SK-N-SH treated with all-trans-retinoic acid at 6 μM for 48 hours (cell line): ENCODE data around the gene PLSCR4.

Source experiments
- ATAC-seq: fragments of 200-7000 bp; cut with Tn5 transposase; 3 replicates; pipeline ENCODE4 v1.9.1; 2020; ENCODE audit warnings: mild to moderate bottlenecking, moderate library complexity
- ARNTL ChIP-seq: fragments of 450-650 bp; formaldehyde crosslinking; IDR thresholded peaks from 2 replicates; pipeline ENCODE4 v1.5.0; 2020; ENCODE audit warnings: low read depth, mild to moderate bottlenecking, moderate library complexity, borderline replicate concordance
- BACH2 ChIP-seq: fragments of 250-450 bp; sonication (Bioruptor Pico); IDR thresholded peaks from 2 replicates; pipeline ENCODE4 v1.9.0; 2021; ENCODE audit warnings: mild to moderate bottlenecking, borderline replicate concordance
- CSDC2 ChIP-seq: fragments of 250-450 bp; sonication (Bioruptor Pico); IDR thresholded peaks from 2 replicates; pipeline ENCODE4 v1.5.0; 2020; ENCODE audit warnings: mild to moderate bottlenecking, moderate library complexity
- ESRRG ChIP-seq: fragments of 250-450 bp; sonication (Bioruptor Pico); IDR thresholded peaks from 2 replicates; pipeline ENCODE4 v1.6.1; 2021; ENCODE audit warnings: mild to moderate bottlenecking
- GLIS3 ChIP-seq: fragments of 250-450 bp; sonication (Bioruptor Pico); IDR thresholded peaks from 2 replicates; pipeline ENCODE4 v1.5.0; 2020; ENCODE audit warnings: mild to moderate bottlenecking, moderate library complexity
- ISL1 ChIP-seq: fragments of 250-450 bp; sonication (Bioruptor Pico); IDR thresholded peaks from 2 replicates; pipeline ENCODE4 v2.1.2; 2022; ENCODE audit warnings: mild to moderate bottlenecking, moderate library complexity
- OSR1 ChIP-seq: fragments of 250-450 bp; sonication (Bioruptor Pico); IDR thresholded peaks from 2 replicates; pipeline ENCODE4 v1.8.0; 2022; ENCODE audit warnings: moderate library complexity, mild to moderate bottlenecking, inconsistent platforms
- PPARA ChIP-seq: fragments of 250-450 bp; sonication (Bioruptor Pico); IDR thresholded peaks from 2 replicates; pipeline ENCODE4 v1.5.0; 2020; ENCODE audit warnings: mild to moderate bottlenecking, borderline replicate concordance
- RARB ChIP-seq: fragments of 250-450 bp; sonication (Bioruptor Pico); IDR thresholded peaks from 2 replicates; pipeline ENCODE4 v1.8.0; 2021; ENCODE audit warnings: mild to moderate bottlenecking, moderate library complexity
- SNAI2 ChIP-seq: fragments of 250-450 bp; sonication (Bioruptor Pico); IDR thresholded peaks from 2 replicates; pipeline ENCODE4 v1.5.0; 2020; ENCODE audit warnings: mild to moderate bottlenecking, moderate library complexity
- TCF4 ChIP-seq: fragments of 250-450 bp; sonication (Bioruptor Pico); IDR thresholded peaks from 2 replicates; pipeline ENCODE4 v1.8.0; 2021; ENCODE audit warnings: mild to moderate bottlenecking, moderate library complexity, borderline replicate concordance
- TOX ChIP-seq: fragments of 250-450 bp; sonication (Bioruptor Pico); IDR thresholded peaks from 2 replicates; pipeline ENCODE4 v1.8.0; 2021; ENCODE audit warnings: mild to moderate bottlenecking, moderate library complexity, borderline replicate concordance
- ZC3H10 ChIP-seq: fragments of 250-450 bp; sonication (Bioruptor Pico); IDR thresholded peaks from 2 replicates; pipeline ENCODE4 v1.5.1; 2021; ENCODE audit warnings: mild to moderate bottlenecking, moderate library complexity
- ZFP3 ChIP-seq: fragments of 250-450 bp; sonication (Bioruptor Pico); IDR thresholded peaks from 2 replicates; pipeline ENCODE4 v1.5.0; 2020; ENCODE audit warnings: mild to moderate bottlenecking, moderate library complexity
- ZFP30 ChIP-seq: fragments of 450-650 bp; formaldehyde crosslinking; IDR thresholded peaks from 2 replicates; pipeline ENCODE4 v1.5.0; 2022; ENCODE audit warnings: mild to moderate bottlenecking, moderate library complexity
- ZNF565 ChIP-seq: fragments of 450-650 bp; formaldehyde crosslinking; conservative IDR thresholded peaks from 2 replicates; pipeline ENCODE4 v1.5.0; 2020; ENCODE audit warnings: low read depth, mild to moderate bottlenecking, moderate library complexity
- ZNF70 ChIP-seq: fragments of 450-650 bp; formaldehyde crosslinking; IDR thresholded peaks from 2 replicates; pipeline ENCODE4 v1.5.0; 2020; ENCODE audit warnings: mild to moderate bottlenecking, moderate library complexity
- ZNF8 ChIP-seq: fragments of 450-650 bp; formaldehyde crosslinking; IDR thresholded peaks from 2 replicates; pipeline ENCODE4 v1.5.0; 2020; ENCODE audit warnings: mild to moderate bottlenecking, moderate library complexity
- TF ChIP-seq, protein P1 (sequence below): fragments of 250-450 bp; sonication (Bioruptor Pico); IDR thresholded peaks from 2 replicates; pipeline ENCODE4 v1.5.1; 2021; ENCODE audit warnings: mild to moderate bottlenecking, moderate library complexity
- TF ChIP-seq, protein P2 (sequence below): fragments of 250-450 bp; sonication (Bioruptor Pico); IDR thresholded peaks from 2 replicates; pipeline ENCODE4 v1.8.0; 2020; ENCODE audit warnings: mild to moderate bottlenecking, moderate library complexity, borderline replicate concordance
- TF ChIP-seq, protein P3 (sequence below): fragments of 250-450 bp; sonication (Bioruptor Pico); IDR thresholded peaks from 2 replicates; pipeline ENCODE4 v1.5.1; 2020; ENCODE audit warnings: low read depth, mild to moderate bottlenecking, moderate library complexity
- TF ChIP-seq, protein P4 (sequence below): fragments of 250-450 bp; sonication (Bioruptor Pico); IDR thresholded peaks from 2 replicates; pipeline ENCODE4 v1.8.0; 2021; ENCODE audit warnings: low read depth, mild to moderate bottlenecking, moderate library complexity, borderline replicate concordance

PLSCR4 gene

DNA sequence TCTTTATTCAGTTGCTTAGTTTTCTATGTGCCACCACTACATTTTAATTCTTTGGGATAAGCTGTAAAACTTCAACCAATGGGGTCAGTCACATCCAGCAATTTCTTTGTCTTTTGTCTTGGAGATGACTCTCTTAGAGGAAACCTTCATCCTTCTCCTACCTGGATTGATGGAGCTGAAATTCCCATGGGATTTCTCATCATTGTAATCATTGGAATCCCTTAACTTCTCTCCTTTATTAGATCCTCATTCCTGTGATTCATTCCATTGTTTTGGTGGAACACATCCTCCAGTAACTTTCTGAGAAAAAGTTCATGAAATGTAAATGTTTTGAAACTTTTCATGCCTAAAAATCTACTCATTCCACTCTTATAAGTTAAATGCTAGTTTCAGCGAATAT lies 80.3 kb downstream of the PLSCR4 start (continued):
- TF ChIP-seq, protein P1, sequence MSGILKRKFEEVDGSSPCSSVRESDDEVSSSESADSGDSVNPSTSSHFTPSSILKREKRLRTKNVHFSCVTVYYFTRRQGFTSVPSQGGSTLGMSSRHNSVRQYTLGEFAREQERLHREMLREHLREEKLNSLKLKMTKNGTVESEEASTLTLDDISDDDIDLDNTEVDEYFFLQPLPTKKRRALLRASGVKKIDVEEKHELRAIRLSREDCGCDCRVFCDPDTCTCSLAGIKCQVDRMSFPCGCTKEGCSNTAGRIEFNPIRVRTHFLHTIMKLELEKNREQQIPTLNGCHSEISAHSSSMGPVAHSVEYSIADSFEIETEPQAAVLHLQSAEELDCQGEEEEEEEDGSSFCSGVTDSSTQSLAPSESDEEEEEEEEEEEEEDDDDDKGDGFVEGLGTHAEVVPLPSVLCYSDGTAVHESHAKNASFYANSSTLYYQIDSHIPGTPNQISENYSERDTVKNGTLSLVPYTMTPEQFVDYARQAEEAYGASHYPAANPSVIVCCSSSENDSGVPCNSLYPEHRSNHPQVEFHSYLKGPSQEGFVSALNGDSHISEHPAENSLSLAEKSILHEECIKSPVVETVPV (CRISPR knock-in tag), result no peak
- TF ChIP-seq ZNF565, result no peak
- no peak for TF ChIP-seq ARNTL (CRISPR knock-in tag)
- no peak for TF ChIP-seq BACH2
- no peak for TF ChIP-seq ISL1 (CRISPR knock-in tag)

DNA sequence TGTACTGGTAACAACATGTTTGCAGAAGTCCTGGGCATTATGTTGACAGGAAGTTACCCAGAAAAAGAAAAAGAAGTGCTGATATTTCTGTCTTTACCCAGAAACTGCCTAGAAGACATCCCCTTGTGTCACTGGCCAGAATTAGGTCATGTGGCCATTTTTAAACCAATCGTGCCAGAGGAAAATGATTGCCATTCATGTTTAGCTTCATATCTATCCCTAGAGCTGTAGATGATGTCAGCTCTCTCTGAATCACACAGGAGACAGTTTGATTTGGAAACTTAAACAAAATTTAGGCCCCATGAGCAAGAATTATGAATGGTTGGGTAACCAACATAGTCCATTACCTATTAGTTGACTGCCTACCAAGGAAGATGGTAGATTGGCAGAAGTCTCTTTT lies 81.0 kb downstream of the PLSCR4 start:
- no peak for ATAC-seq
- TF ChIP-seq ARNTL (CRISPR knock-in tag) (no peak), ZNF70 (CRISPR knock-in tag) (no peak), ZFP30 (CRISPR knock-in tag) (no peak), OSR1 (CRISPR knock-in tag) (no peak), GLIS3 (CRISPR knock-in tag) (no peak), PPARA (CRISPR knock-in tag) (no peak), ISL1 (CRISPR knock-in tag) (no peak), CSDC2 (CRISPR knock-in tag) (no peak), RARB (no peak), SNAI2 (no peak), TOX (CRISPR knock-in tag) (no peak), ZFP3 (CRISPR knock-in tag) (no peak), ESRRG (CRISPR knock-in tag) (no peak), ZNF565 (no peak), BACH2 (no peak), TCF4 (CRISPR knock-in tag) (no peak), ZC3H10 (CRISPR knock-in tag) (no peak)
- TF ChIP-seq, protein P2, sequence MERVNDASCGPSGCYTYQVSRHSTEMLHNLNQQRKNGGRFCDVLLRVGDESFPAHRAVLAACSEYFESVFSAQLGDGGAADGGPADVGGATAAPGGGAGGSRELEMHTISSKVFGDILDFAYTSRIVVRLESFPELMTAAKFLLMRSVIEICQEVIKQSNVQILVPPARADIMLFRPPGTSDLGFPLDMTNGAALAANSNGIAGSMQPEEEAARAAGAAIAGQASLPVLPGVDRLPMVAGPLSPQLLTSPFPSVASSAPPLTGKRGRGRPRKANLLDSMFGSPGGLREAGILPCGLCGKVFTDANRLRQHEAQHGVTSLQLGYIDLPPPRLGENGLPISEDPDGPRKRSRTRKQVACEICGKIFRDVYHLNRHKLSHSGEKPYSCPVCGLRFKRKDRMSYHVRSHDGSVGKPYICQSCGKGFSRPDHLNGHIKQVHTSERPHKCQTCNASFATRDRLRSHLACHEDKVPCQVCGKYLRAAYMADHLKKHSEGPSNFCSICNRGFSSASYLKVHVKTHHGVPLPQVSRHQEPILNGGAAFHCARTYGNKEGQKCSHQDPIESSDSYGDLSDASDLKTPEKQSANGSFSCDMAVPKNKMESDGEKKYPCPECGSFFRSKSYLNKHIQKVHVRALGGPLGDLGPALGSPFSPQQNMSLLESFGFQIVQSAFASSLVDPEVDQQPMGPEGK (CRISPR knock-in tag), result no peak
- TF ChIP-seq, protein P3, sequence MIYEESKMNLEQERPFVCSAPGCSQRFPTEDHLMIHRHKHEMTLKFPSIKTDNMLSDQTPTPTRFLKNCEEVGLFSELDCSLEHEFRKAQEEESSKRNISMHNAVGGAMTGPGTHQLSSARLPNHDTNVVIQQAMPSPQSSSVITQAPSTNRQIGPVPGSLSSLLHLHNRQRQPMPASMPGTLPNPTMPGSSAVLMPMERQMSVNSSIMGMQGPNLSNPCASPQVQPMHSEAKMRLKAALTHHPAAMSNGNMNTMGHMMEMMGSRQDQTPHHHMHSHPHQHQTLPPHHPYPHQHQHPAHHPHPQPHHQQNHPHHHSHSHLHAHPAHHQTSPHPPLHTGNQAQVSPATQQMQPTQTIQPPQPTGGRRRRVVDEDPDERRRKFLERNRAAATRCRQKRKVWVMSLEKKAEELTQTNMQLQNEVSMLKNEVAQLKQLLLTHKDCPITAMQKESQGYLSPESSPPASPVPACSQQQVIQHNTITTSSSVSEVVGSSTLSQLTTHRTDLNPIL (CRISPR knock-in tag), result no peak
- TF ChIP-seq, protein P1 (CRISPR knock-in tag), result no peak

DNA sequence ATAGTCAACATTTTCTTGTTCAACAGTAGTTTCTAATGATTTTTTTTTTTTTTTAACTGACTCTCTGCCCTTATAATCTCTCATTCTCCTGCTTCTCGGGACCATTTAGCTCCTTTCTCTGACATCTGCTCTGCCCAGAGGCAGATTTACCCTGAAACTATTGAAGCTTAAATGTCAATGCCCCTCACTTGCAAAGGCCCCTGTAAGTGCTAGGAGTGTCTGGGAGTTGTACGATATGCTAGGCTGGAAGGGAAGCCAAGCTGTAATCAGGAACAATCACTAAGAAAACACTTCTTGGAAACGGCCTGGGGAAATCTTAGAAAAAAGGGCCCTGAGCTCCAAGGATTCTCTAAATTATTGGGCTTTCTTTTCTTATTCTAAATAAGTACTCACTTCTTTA lies 84.1 kb downstream of the PLSCR4 start:
- TF ChIP-seq GLIS3 (CRISPR knock-in tag), result no peak
- TF ChIP-seq PPARA (CRISPR knock-in tag), result no peak
- TF ChIP-seq ZNF565, result no peak
- no peak for TF ChIP-seq TCF4 (CRISPR knock-in tag)
- TF ChIP-seq, all 23 proteins: peak for 0
- no peak for ATAC-seq

DNA sequence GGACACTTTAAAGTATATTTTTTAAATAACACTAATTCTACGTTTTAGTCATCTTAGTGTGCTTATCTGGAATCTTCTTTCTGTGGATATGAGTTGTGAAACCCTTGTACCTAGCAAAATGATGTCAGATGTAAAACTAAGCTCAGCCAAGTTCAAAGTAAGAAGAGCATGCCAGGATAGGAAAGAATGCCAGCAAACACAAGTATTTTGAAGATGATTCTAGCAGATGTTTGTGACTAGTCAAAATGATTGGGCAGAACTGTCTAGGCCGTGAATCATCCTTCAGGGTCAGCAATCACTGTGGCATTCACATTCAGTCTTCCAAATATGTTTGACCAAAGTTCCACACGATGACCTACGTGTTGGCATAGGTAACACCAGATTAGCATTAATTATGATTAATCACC lies 84.5 kb downstream of the PLSCR4 start:
- TF ChIP-seq GLIS3 (CRISPR knock-in tag), result no peak
- TF ChIP-seq ZNF8 (CRISPR knock-in tag), result no peak
- no peak for TF ChIP-seq ESRRG (CRISPR knock-in tag)
- TF ChIP-seq, protein P3 (CRISPR knock-in tag), result no peak
- TF ChIP-seq ARNTL (CRISPR knock-in tag), result no peak
- no peak for TF ChIP-seq CSDC2 (CRISPR knock-in tag)
- TF ChIP-seq, protein P4, sequence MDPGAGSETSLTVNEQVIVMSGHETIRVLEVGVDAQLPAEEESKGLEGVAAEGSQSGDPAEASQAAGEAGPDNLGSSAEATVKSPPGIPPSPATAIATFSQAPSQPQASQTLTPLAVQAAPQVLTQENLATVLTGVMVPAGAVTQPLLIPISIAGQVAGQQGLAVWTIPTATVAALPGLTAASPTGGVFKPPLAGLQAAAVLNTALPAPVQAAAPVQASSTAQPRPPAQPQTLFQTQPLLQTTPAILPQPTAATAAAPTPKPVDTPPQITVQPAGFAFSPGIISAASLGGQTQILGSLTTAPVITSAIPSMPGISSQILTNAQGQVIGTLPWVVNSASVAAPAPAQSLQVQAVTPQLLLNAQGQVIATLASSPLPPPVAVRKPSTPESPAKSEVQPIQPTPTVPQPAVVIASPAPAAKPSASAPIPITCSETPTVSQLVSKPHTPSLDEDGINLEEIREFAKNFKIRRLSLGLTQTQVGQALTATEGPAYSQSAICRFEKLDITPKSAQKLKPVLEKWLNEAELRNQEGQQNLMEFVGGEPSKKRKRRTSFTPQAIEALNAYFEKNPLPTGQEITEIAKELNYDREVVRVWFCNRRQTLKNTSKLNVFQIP (CRISPR knock-in tag), result no peak
- no peak for TF ChIP-seq PPARA (CRISPR knock-in tag)
- TF ChIP-seq ZFP3 (CRISPR knock-in tag), result no peak
- TF ChIP-seq, protein P2 (CRISPR knock-in tag), result no peak
- no peak for TF ChIP-seq SNAI2
- TF ChIP-seq TCF4 (CRISPR knock-in tag), result no peak
- TF ChIP-seq, protein P1 (CRISPR knock-in tag), result no peak
- no peak for TF ChIP-seq TOX (CRISPR knock-in tag)
- no peak for TF ChIP-seq ZC3H10 (CRISPR knock-in tag)
- no peak for TF ChIP-seq ZFP30 (CRISPR knock-in tag)
- no peak for TF ChIP-seq ISL1 (CRISPR knock-in tag)
- TF ChIP-seq OSR1 (CRISPR knock-in tag), result no peak

More for the DNA sequence above, 84.5 kb downstream of the PLSCR4 start:
- ATAC-seq, result no peak; the same call in 2 of the 3 replicates
